GM12878 (cell line): ENCODE measurements around the gene SP100. TPM values are rescaled to one million over a fixed set of nuclear protein-coding genes. Genes with fewer than 3 reads are reported as not detected.
A peak's percentile ranks its signal among the peaks of the same experiment; 100 is the strongest.

Experiments
- ATAC-seq: fragments of 200-7000 bp; cut with Tn5 transposase; 3 replicates; pipeline ENCODE4 v1.9.1; 2020; ENCODE audit warnings: mild to moderate bottlenecking, moderate library complexity
- BruUV-seq: library from RNA; stranded (reverse); fragments of 400-500 nt; replicated peaks from 2 replicates; lab custom pipeline; 2021; lab: Mats Ljungman, UMichigan
- CTCF ChIA-PET: fragments of 300-600 bp; sonication (Branson Sonifier 250); formaldehyde crosslinking; extraction: SDS; loops from one replicate; lab custom pipeline; 2021; ENCODE audit warnings: inconsistent platforms; lab: Yijun Ruan, JAX
- POLR2A ChIA-PET: fragments of 350-600 bp; formaldehyde crosslinking; extraction: SDS; loops from one replicate; lab custom pipeline; 2021; ENCODE audit warnings: inconsistent platforms; lab: Charles Lee
- RAD21 ChIA-PET: fragments of 300-600 bp; sonication (Branson Sonifier 250); formaldehyde crosslinking; loops from one replicate; lab custom pipeline; 2023; ENCODE audit warnings: antibody characterized with exemption; ENCODE audit not compliant: unreplicated experiment; lab: Charles Lee
- SMC1A ChIA-PET: fragments of 300-600 bp; sonication (Branson Sonifier 250); formaldehyde crosslinking; loops from one replicate; lab custom pipeline; 2023; ENCODE audit not compliant: unreplicated experiment, uncharacterized antibody; lab: Charles Lee
- DNase-seq: peaks from one replicate; pipeline ENCODE4 v3.0.0-alpha.2; 2011; ENCODE audit warnings: low read depth, low spot score
- FAIRE-seq: peaks from 3 replicates; lab custom pipeline; 2011; peaks lifted over from hg19 to GRCh38; lab: Jason Lieb, UNC
- H2AFZ ChIP-seq: 2 replicates; pipeline ENCODE4 v1.6.0; 2011; ENCODE audit warnings: low read depth, low read length, control low read depth; ENCODE audit not compliant: control insufficient read depth
- H3K27ac ChIP-seq: 2 replicates; pipeline ENCODE4 v1.5.1; 2011; ENCODE audit warnings: control low read depth; ENCODE audit not compliant: control insufficient read depth, insufficient read depth
- H3K27me3 ChIP-seq, 2 experiments: replicated peaks in 1 of 2; 2 replicates each; pipeline versions ENCODE4 v1.6.0 to v1.6.1; 2011; ENCODE audit warnings: low read length in 1 of 2; ENCODE audit not compliant: control insufficient read depth in 2 of 2, insufficient read depth in 2 of 2
- H3K36me3 ChIP-seq, 2 experiments: 2 replicates each; pipeline ENCODE4 v1.5.1; 2011; ENCODE audit warnings: low read length in 1 of 2; ENCODE audit not compliant: control insufficient read depth in 2 of 2, insufficient read depth in 2 of 2
- H3K4me1 ChIP-seq: 2 replicates; pipeline ENCODE4 v1.6.1; 2011; ENCODE audit warnings: mild to moderate bottlenecking, low read length, moderate library complexity, mixed read lengths; ENCODE audit not compliant: control insufficient read depth, insufficient read depth
- H3K4me2 ChIP-seq: 2 replicates; pipeline ENCODE4 v1.6.0; 2011; ENCODE audit warnings: control low read depth; ENCODE audit not compliant: control insufficient read depth, insufficient read depth
- H3K4me3 ChIP-seq: fragments of 200-600 bp; sonication (generic); 2 replicates; pipeline ENCODE4 v1.5.1; 2016
- H3K79me2 ChIP-seq: 2 replicates; pipeline ENCODE4 v1.6.0; 2011; ENCODE audit warnings: low read length; ENCODE audit not compliant: control insufficient read depth, insufficient read depth
- H3K9ac ChIP-seq: 2 replicates; pipeline ENCODE4 v1.8.0; 2011; ENCODE audit warnings: low read length, control low read depth, mixed read lengths; ENCODE audit not compliant: control insufficient read depth, insufficient read depth
- H3K9me3 ChIP-seq: replicated peaks from 3 replicates; pipeline ENCODE4 v1.5.1; 2011; ENCODE audit warnings: mild to moderate bottlenecking, low read length; ENCODE audit not compliant: control insufficient read depth, insufficient read depth
- H4K20me1 ChIP-seq: 2 replicates; pipeline ENCODE4 v1.6.0; 2011; ENCODE audit not compliant: control insufficient read depth, insufficient read depth
- ATF7 ChIP-seq: fragments of 450-650 bp; IDR thresholded peaks from 2 replicates; pipeline ENCODE4 v1.6.1; 2016; ENCODE audit warnings: low read depth, mild to moderate bottlenecking
- CREM ChIP-seq: IDR thresholded peaks from 2 replicates; pipeline ENCODE4 v1.6.1; 2014; ENCODE audit warnings: antibody characterized with exemption, low read depth
- CTCF ChIP-seq, 3 experiments: IDR thresholded peaks in 2 of 3; conservative IDR thresholded peaks in 1 of 3; 2 replicates each; pipeline ENCODE4 v1.5.1; 2011; ENCODE audit warnings: low read depth in 3 of 3, low read length in 3 of 3, mild to moderate bottlenecking in 3 of 3, control low read depth in 2 of 3, moderate library complexity in 2 of 3, inconsistent platforms in 1 of 3, mixed read lengths in 1 of 3; ENCODE audit not compliant: control insufficient read depth in 2 of 3, insufficient read depth in 1 of 3; ENCODE audit errors: extremely low read depth in 1 of 3
- E2F8 ChIP-seq: fragments of 450-650 bp; IDR thresholded peaks from 2 replicates; pipeline ENCODE4 v1.6.1; 2018; ENCODE audit warnings: mild to moderate bottlenecking, low read depth, moderate library complexity; ENCODE audit not compliant: partially characterized antibody
- IKZF1 ChIP-seq: fragments of 450-650 bp; conservative IDR thresholded peaks from 2 replicates; pipeline ENCODE4 v1.6.1; 2017; ENCODE audit warnings: antibody characterized with exemption, mild to moderate bottlenecking
- NFIC ChIP-seq: IDR thresholded peaks from 2 replicates; pipeline ENCODE4 v1.6.1; 2012; ENCODE audit warnings: low read depth, mild to moderate bottlenecking, inconsistent platforms, low read length, moderate library complexity
- SMAD5 ChIP-seq: IDR thresholded peaks from 2 replicates; pipeline ENCODE4 v1.6.1; 2016; ENCODE audit warnings: antibody characterized with exemption, low read depth
- WRNIP1 ChIP-seq: IDR thresholded peaks from 2 replicates; pipeline ENCODE4 v1.6.1; 2011; ENCODE audit warnings: low read depth, low read length, improper control_type of control experiment, borderline replicate concordance
- ZBTB40 ChIP-seq: fragments of 450-650 bp; IDR thresholded peaks from 2 replicates; pipeline ENCODE4 v1.6.1; 2016; ENCODE audit warnings: mild to moderate bottlenecking, moderate library complexity, borderline replicate concordance
- WGBS: methylation state at CpG from one replicate; pipeline ENCODE4 v1.1.6; 2016; ENCODE audit warnings: low lambda C conversion rate; ENCODE audit not compliant: insufficient replicate concordance, insufficient coverage; ENCODE audit errors: missing lambda C conversion rate; 5-methylcytosine and 5-hydroxymethylcytosine counted together
- in situ Hi-C: fragments of 300-500 bp; cut with MboI; formaldehyde crosslinking; loops from 9 replicates; pipeline ENCODE4 v1.14.3; 2018; ENCODE audit warnings: mixed read lengths
- intact Hi-C: fragments of 100-400 bp; cut with micrococcal nuclease; formaldehyde crosslinking; loops from one replicate; pipeline ENCODE4 v1.14.2; 2022; ENCODE audit not compliant: unreplicated experiment
- polyA plus RNA-seq, 11 experiments: library from polyadenylated mRNA; depleted of rRNA in 4 of 11; unstranded in 6 of 11; stranded (reverse) in 5 of 11; fragments of >200 nt; fragmentation: Nextera tagmentation in 4 of 11; fragmentation: Illumina TruSeq in 1 of 11; extraction: Ambion mirVana in 4 of 11; extraction: Trizol in 1 of 11; gene quantifications; 1 replicate in 1 of 11; 2 replicates in 10 of 11; pipeline versions ENCODE4 v1.2.1 to v1.2.3, GENCODE V29; 2011 to 2016; ENCODE audit warnings: inconsistent platforms in 2 of 11, missing spikeins in 2 of 11, low read depth in 1 of 11
- total RNA-seq, 4 experiments: library from RNA; depleted of rRNA in 3 of 4; stranded (reverse); fragments of >200 nt in 3 of 4; fragmentation: Illumina TruSeq in 1 of 4; extraction: Trizol in 1 of 4; gene quantifications; 2 replicates each; pipeline versions ENCODE4 v1.2.1 to v1.2.3, GENCODE V29; 2013 to 2021

SP100 gene
- total and polyA plus RNA-seq, 10 of the 15 experiments (the other 5 are each of a cell fraction or from before 2014, with no cell fraction given) = 109 to 239 (median 180) TPM

- ATAC-seq = no peak
- H3K4me2 ChIP-seq = peak overlapping the region; percentile 86
Measured at GRCh38 chr2:230586328-230586982, 170.5 kb downstream of the SP100 start.

More at GRCh38 chr2:230586328-230586982, 170.5 kb downstream of the SP100 start:
- no peak for FAIRE-seq
- Histone ChIP-seq H3K4me3 (peak overlapping the region; percentile 70), H3K4me1 (peaks cover 54% of the 10 kb centered on the region), H3K9ac (peak overlapping the region; percentile 70), H3K36me3 (0 out of 4 replicates have a peak, but pooled peaks cover 0 to 8% of the 10 kb centered on the region in 2 experiments), H2AFZ (no peak overlapping the region; the same call in 1 of the 2 replicates), H4K20me1 (no peaks in the 10 kb centered on the region), H3K27ac (peak overlapping the region; percentile 96), H3K27me3 (no peaks in the 10 kb centered on the region)
- POLR2A ChIA-PET = interaction anchor here (0.6 to 2.1 kb wide), 3 partner anchors 16 to 381 kb away, joined by 3 to 17 read pairs (median 7); no protein-coding TSS in a partner anchor
- intact Hi-C loops = loop anchor here (5.0 to 10.0 kb wide), 3 partner anchors 139 to 368 kb away; partner anchors contain the start of gene SP140
- RAD21 ChIA-PET = interaction anchor here (1.2 to 4.5 kb wide), 4 partner anchors 13 to 155 kb away, joined by 5 to 44 read pairs (median 12); no protein-coding TSS in a partner anchor
- TSS peak; percentile 8 for BruUV-seq
- DNase-seq = no peak
- WGBS = 4% methylated on average over 2 of the region's 2 CpGs
- TF ChIP-seq CTCF (IDR thresholded peaks at IDR 0.05 in 2 of 3, conservative IDR thresholded peaks at IDR 0.05 in 1 of 3; ENCODE audit: control insufficient read depth in 2 of 3, extremely low read depth in 1 of 3, insufficient read depth in 1 of 3, low read depth in 3 of 3, low read length in 3 of 3) = no peak
- 0 out of 2 replicates have a peak, but pooled peaks have one; percentile 26 for TF ChIP-seq NFIC
- TF ChIP-seq ZBTB40 = no peak
- TF ChIP-seq WRNIP1 = no peak
- no peak for TF ChIP-seq CREM
- peak; percentile 90 for TF ChIP-seq ATF7
- TF ChIP-seq E2F8 = no peak
- TF ChIP-seq IKZF1 = 0 out of 2 replicates have a peak, but pooled peaks have one; percentile 26
- TF ChIP-seq SMAD5 = no peak
- TF ChIP-seq, all 136 proteins: peak for 3
- H3K79me2 ChIP-seq = peaks cover 61% of the 10 kb centered on the region
- in situ Hi-C loops = no loop called here
- H3K9me3 ChIP-seq = peaks cover 8% of the 10 kb centered on the region
- CTCF ChIA-PET = interaction anchor here (0.6 kb wide), 1 partner anchor 49 kb away, joined by 5 read pairs; no protein-coding TSS in a partner anchor
- SMC1A ChIA-PET = interaction anchor here (0.6 to 1.2 kb wide), 4 partner anchors 18 to 833 kb away, joined by 3 to 5 read pairs (median 3); no protein-coding TSS in a partner anchor
